SK-N-SH treated with all-trans-retinoic acid at 6 μM for 48 hours (cell line): ENCODE data around the gene GUCY1A2.

Experiments used
- ESRRG ChIP-seq: fragments of 250-450 bp; sonication (Bioruptor Pico); IDR thresholded peaks from 2 replicates; pipeline ENCODE4 v1.6.1; 2021; ENCODE audit warnings: mild to moderate bottlenecking
- SNAI2 ChIP-seq: fragments of 250-450 bp; sonication (Bioruptor Pico); IDR thresholded peaks from 2 replicates; pipeline ENCODE4 v1.5.0; 2020; ENCODE audit warnings: mild to moderate bottlenecking, moderate library complexity
- ZFP3 ChIP-seq: fragments of 250-450 bp; sonication (Bioruptor Pico); IDR thresholded peaks from 2 replicates; pipeline ENCODE4 v1.5.0; 2020; ENCODE audit warnings: mild to moderate bottlenecking, moderate library complexity

DNA sequence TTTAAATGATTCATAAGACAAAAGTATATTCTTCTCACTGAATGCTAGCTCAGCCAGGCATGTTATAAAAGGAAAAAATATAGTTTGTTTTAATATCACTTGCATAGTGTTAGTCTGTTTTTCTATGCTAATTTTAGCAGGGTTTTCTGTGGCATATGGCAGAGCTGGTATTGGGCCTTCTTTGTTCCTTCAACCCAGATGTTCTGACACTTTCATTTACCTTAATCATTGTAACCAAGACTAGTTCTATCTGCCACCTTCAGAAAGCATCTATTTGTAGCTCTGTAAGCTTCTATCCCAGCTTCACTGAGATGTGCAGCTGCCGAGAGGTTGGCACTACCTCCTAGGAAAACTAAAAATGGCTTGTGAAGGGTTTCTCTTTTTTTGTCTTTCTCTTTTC, 338.7 kb downstream of the GUCY1A2 start:
- TF ChIP-seq SNAI2 (CRISPR knock-in tag) (no peak), ZFP3 (no peak), ESRRG (no peak)
